A673 (cell line): ENCODE results near the gene PIP5K1A. TPM values are rescaled to one million over a fixed set of nuclear protein-coding genes. Genes with fewer than 3 reads are reported as not detected.

Experiments
- BruUV-seq: library from RNA; stranded (reverse); fragments of 400-500 nt; replicated peaks from 2 replicates; lab custom pipeline; 2021; lab: Mats Ljungman, UMichigan
- CTCF ChIA-PET: fragments of 300-600 bp; sonication (Branson Sonifier 250); formaldehyde crosslinking; loops from one replicate; lab custom pipeline; 2022; ENCODE audit warnings: antibody characterized with exemption; lab: Charles Lee
- POLR2A ChIA-PET: fragments of 300-600 bp; sonication (Branson Sonifier 250); formaldehyde crosslinking; loops from one replicate; lab custom pipeline; 2022; ENCODE audit warnings: antibody characterized with exemption; ENCODE audit not compliant: low non-redundant PET; lab: Charles Lee
- DNase-seq: peaks from one replicate; pipeline ENCODE4 v3.0.0-alpha.2; 2015; ENCODE audit warnings: low spot score
- H3K27ac ChIP-seq: fragments of 200-600 bp; sonication (generic); 2 replicates; pipeline ENCODE4 v1.5.1; 2016; ENCODE audit warnings: mixed run types, low read depth, mild to moderate bottlenecking, mixed read lengths, antibody characterized with exemption, low read length; ENCODE audit not compliant: poor library complexity, severe bottlenecking
- H3K27me3 ChIP-seq: fragments of 200-600 bp; sonication (generic); replicated peaks from 2 replicates; pipeline ENCODE4 v1.6.1; 2017; ENCODE audit warnings: mixed run types, low read depth, mild to moderate bottlenecking, mixed read lengths, antibody characterized with exemption, low read length; ENCODE audit not compliant: insufficient read depth, poor library complexity
- H3K36me3 ChIP-seq: fragments of 200-600 bp; sonication (generic); 2 replicates; pipeline ENCODE4 v1.6.1; 2016; ENCODE audit warnings: mixed run types, mild to moderate bottlenecking, mixed read lengths, antibody characterized with exemption, low read length; ENCODE audit not compliant: insufficient read depth, poor library complexity, severe bottlenecking
- H3K4me1 ChIP-seq: fragments of 200-600 bp; sonication (generic); 2 replicates; pipeline ENCODE4 v1.6.1; 2017; ENCODE audit warnings: mixed run types, mild to moderate bottlenecking, mixed read lengths, antibody characterized with exemption, low read length; ENCODE audit not compliant: insufficient read depth, poor library complexity, severe bottlenecking
- H3K4me3 ChIP-seq: fragments of 200-600 bp; sonication (generic); 2 replicates; pipeline ENCODE4 v1.5.1; 2016; ENCODE audit warnings: low read depth, mixed run types, mild to moderate bottlenecking, mixed read lengths, low read length; ENCODE audit not compliant: poor library complexity, severe bottlenecking
- H3K9me3 ChIP-seq: fragments of 200-600 bp; sonication (generic); 2 replicates; pipeline ENCODE4 v1.6.1; 2016; ENCODE audit warnings: mixed run types, low read depth, mild to moderate bottlenecking, mixed read lengths, antibody characterized with exemption, low read length; ENCODE audit not compliant: poor library complexity, severe bottlenecking
- CTCF ChIP-seq: fragments of 300-800, 200-600 bp; sonication (generic); conservative IDR thresholded peaks from 2 replicates; pipeline ENCODE4 v1.5.1; 2017; ENCODE audit warnings: low read depth, mild to moderate bottlenecking, antibody characterized with exemption, low read length, moderate library complexity, mixed read lengths
- EZH2 ChIP-seq: fragments of 200-600 bp; sonication (generic); IDR thresholded peaks from 2 replicates; pipeline ENCODE4 v1.6.1; 2017; ENCODE audit warnings: borderline replicate concordance, low read depth, mild to moderate bottlenecking, mixed read lengths, antibody characterized with exemption, low read length; ENCODE audit not compliant: poor library complexity, severe bottlenecking
- intact Hi-C: fragments of 100-400 bp; cut with micrococcal nuclease; formaldehyde crosslinking; loops from one replicate; pipeline ENCODE4 v1.10.0; 2022; ENCODE audit not compliant: unreplicated experiment
- total RNA-seq: library from RNA; stranded (reverse); gene quantifications from 2 replicates; pipeline ENCODE4 v1.2.3, GENCODE V29; 2021

PIP5K1A gene
- total RNA-seq, 1 experiment from 2014 or later, result 115 TPM

GRCh38 chr1:151189637-151190445, 8.5 kb upstream of the PIP5K1A start, which contains the start of gene VPS72:
Gene VPS72, minus strand, starts transcription at chr1:151190197. Its CDS starts 76 bp downstream, at chr1:151190121.
- no TSS peak for BruUV-seq
- intact Hi-C loops, result no loop called here
- Histone ChIP-seq H3K4me1 (peaks cover 5% of the 10 kb centered on the region), H3K27me3 (no peaks in the 10 kb centered on the region), H3K27ac (peak within 1 kb of the TSS; percentile 86), H3K4me3 (peak within 1 kb of the TSS; percentile 80), H3K9me3 (no peaks in the 10 kb centered on the region), H3K36me3 (peaks cover 10% of the 10 kb centered on the region)
- TF ChIP-seq EZH2 (no peak), CTCF (no peak)
- ChIA-PET POLR2A (no interaction called here), CTCF (interaction anchor here (0.6 kb wide), 1 partner anchor 1114 kb away, joined by 3 read pairs; no protein-coding TSS in a partner anchor)
- peak; percentile 96 for DNase-seq

- Histone ChIP-seq H3K27me3 (no peaks in the 10 kb centered on the region), H3K4me1 (peaks cover 5% of the 10 kb centered on the region), H3K36me3 (no peaks in the 10 kb centered on the region), H3K4me3 (no peak overlapping the region), H3K27ac (no peak overlapping the region), H3K9me3 (no peaks in the 10 kb centered on the region)
- no TSS peak for BruUV-seq
- TF ChIP-seq EZH2, result no peak
- ChIA-PET CTCF (no interaction called here), POLR2A (no interaction called here)
- intact Hi-C loops, result no loop called here
- no peak for DNase-seq
Observed at GRCh38 chr1:151192047-151192446, 6.3 kb upstream of the PIP5K1A start.

GRCh38 chr1:151193304-151193703, 5.0 kb upstream of the PIP5K1A start:
- ChIA-PET CTCF (no interaction called here), POLR2A (no interaction called here)
- Histone ChIP-seq H3K36me3 (no peaks in the 10 kb centered on the region), H3K27ac (no peak overlapping the region), H3K9me3 (no peaks in the 10 kb centered on the region), H3K4me1 (peaks cover 5% of the 10 kb centered on the region), H3K27me3 (no peaks in the 10 kb centered on the region), H3K4me3 (no peak overlapping the region)
- intact Hi-C loops, result no loop called here
- no peak for TF ChIP-seq CTCF
- no peak for TF ChIP-seq EZH2
- BruUV-seq, result no TSS peak
- DNase-seq, result no peak
